ENCODE measurements around the gene TSSK2.
"Not testable (repeated sequence)": the region's sequence is repeated elsewhere in the genome, so short reads cannot be mapped to it uniquely, and the experiment has no call there.

Gene TSSK2

DNA sequence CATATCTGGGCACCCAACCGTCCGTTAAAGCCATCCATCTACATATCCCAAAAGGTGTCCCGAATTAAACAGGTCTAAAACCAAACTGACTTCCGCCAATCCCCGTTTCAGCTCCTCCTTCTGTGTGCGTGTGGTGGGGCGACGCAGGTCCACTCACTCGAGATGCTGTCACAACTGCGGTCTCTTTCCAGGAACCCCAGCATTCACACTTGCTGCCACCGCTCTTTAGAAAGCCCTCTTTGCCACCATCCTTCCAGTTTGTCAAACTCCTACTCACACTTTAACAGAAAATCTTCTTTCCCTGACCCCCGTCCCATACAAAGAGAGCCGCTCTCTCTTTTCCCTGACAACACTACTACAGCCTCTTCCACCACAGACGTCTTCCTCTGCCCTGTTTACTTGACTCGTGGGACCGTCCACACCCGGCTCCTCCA, 12.9 kb downstream of the TSSK2 start:
- peak; percentile 49 for DNase-seq (ENCODE audit: low spot score)

- DNase-seq (ENCODE audit: low spot score) = no peak
Observed at GRCh38 chr22:19146215-19146968, 15.3 kb downstream of the TSSK2 start.

DNA sequence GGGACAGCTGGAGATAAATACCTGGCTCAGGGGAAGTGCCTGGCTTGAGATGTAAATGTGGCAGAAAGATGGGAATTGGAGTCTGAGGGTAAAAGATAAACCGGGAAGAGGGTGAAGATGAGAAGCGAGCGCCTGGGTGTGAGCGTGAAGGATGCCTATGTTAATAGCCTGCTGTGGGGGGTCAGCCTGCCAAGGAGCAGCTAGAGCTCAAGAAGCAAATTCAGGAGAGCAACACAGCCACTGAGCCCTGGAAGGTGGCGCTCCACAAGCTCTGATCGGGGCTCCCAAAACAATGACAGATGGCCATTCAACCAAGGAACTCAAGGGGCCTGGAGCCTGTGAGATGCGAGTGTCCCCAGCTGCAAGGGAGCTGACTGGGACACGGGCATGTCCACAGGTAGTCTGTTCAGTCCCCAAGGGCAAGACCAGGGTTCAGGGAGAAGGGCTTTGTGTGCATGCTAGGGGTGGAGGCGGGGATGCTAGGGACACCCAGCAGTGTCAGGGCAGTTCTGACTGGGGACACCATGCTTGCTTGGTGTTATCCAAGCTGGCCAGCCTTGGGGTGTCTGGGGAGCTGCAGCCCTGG, 16.2 kb downstream of the TSSK2 start:
- DNase-seq (ENCODE audit: low spot score) = no peak

- no peak for DNase-seq (ENCODE audit: low spot score)
Observed at GRCh38 chr22:19148417-19149046, 17.4 kb downstream of the TSSK2 start.

- no peak for DNase-seq (ENCODE audit: low spot score)
Observed at GRCh38 chr22:19149047-19149883, 18.2 kb downstream of the TSSK2 start.

DNA sequence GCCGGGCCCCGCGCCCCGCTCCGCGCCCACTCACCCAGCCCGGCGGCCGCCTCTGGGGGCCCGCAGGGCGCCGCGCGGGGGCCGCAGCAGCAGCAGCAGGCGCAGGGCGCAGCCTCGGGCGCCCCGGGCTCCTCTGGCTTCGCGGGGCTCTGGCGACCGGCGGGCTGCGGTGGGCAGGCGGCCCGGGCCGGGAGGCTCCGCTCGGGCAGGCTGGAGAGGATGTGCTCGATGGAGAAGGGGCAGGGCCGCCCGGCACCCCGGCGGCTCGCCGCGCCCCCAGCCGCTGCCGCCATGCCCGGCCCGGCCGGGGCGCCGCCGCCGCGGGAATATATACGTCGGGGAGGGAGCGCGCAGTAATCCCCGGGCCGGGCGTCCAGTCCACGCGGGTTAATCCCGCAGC, 18.9 kb downstream of the TSSK2 start, which contains the start of gene GSC2:
Gene GSC2 (minus strand): TSS at position 302 of the 400 bp plus-strand sequence. CDS start 9 bp downstream, at position 293.
- no peak for DNase-seq (ENCODE audit: low spot score)

DNA sequence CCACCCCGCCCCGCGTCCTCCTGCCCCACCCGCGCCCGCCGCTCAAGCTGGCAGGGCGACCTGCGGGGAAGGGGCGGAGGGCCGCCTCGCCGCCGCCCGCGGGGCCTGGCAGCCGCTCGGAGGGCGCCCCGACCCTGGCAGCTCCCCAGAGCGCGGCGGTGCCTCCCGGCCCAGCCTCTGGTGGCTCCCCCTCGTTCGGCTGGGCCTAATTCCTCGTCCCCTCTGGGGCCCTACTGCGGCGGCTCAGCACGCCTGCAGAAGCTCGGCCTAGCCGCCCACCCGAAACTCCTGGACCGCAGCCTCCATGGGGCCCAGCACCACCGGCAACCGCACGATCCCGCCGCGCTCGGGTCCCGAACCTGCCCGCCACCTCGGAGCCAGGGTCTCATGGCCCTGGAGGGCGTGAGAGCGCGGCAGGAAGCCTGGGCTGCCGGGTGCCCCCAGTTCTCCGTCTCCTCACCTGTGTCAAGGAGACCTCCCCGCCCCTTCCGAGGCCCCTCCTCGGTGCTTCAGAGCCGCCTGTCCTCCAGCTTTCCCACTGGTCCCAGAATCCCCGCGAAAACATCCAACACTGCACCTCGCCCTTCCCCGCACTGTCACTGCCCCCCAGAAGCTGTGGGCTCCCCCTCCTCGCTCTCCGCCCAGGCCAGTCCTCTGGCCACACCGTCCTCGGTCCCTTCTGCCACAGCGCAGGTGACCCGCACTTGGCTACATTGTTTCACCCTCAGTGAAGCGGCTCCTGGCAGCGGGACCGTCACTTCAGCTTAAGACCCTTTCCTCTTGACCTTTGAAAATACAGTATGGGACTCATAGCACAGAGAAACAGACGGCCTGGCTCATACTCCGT, 19.6 kb downstream of the TSSK2 start:
- DNase-seq (ENCODE audit: low spot score) = no peak

DNA sequence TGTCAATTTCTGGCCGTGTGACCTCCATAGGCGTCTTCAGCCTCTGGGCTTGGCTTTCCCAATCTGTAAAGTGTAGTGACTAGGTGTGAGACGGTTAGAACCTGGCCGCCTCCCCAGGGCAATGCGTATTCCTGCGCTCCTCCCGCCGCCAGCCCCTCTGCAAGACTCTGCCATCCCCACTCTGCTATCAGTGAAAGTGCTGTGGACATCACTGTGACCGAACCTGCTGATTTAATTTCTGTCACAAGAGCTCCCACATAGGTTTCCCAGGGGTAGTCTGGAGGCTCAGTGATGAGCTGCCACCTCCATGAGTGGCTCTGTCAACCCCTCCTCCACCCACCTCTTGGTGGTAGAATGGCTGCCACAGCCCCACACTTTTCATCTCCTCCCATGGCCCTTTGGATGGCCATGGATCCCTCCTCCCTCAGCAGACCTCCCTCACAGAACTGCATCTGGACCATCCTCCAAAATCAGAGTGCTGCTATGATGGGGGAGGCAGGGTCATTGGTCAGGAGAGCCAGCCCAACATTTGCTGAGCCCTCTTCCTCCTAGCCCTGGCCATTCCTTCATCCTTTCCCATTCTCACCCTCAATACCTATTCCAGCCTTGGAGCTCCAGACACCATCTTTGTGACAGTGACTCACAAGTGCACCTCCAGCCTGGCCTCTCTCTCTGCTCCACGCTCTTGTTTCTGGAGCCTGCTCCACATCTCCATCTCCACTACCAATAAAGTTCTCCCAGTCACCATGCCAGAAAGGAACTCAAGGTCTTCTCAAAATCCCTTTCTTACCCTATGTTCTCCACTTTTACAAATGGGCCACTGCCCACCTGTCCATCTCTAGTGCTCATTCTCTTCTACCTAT, 20.5 kb downstream of the TSSK2 start:
- no peak for DNase-seq (ENCODE audit: low spot score)

GRCh38 chr22:19152942-19153883, 22.1 kb downstream of the TSSK2 start:
- DNase-seq (ENCODE audit: low spot score) = no peak

DNA sequence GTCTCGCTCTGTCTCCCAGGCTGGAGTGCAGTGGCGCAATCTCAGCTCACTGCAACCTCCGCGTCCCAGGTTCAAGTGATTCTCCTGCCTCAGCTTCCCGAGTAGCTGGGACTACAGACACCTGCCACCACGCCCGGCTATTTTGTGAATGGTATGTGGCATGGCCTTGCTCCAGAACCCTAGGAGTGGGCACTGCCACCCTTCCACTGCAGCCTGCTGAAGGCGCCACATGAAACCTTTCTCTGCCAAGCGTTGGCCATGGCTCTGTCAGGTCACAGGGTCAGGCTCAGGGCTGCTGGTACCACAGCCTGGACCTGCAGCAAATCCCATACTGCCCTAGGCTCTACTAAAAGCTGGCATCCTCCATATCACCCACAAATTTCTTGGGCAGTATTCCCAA, 25.0 kb downstream of the TSSK2 start:
- DNase-seq (ENCODE audit: low spot score) = not testable (repeated sequence)

- not testable (repeated sequence) for DNase-seq (ENCODE audit: low spot score)
Observed at GRCh38 chr22:19158649-19159048, 27.5 kb downstream of the TSSK2 start.

DNA sequence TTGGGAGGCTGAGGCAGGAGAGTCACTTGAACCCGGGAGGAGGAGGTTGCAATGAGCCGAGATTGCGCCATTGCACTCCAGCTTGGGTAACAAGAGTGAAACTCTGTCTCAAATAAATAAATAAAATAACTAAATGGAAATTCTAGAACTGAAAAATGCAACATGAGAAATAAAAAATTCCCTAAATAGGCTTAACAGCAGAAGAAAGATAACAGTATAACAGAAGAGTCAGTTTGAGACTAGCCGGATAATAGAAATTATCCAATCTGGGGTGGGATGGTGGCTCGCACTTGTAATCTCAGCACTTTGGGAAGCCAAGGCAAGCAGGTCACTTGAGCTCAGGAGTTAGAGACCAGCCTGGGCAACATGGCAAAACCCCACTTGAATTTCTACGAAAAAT, 33.3 kb downstream of the TSSK2 start:
- no peak for DNase-seq (ENCODE audit: low spot score)

- DNase-seq (ENCODE audit: low spot score) = no peak
Observed at GRCh38 chr22:19166421-19166820, 35.3 kb downstream of the TSSK2 start.

DNA sequence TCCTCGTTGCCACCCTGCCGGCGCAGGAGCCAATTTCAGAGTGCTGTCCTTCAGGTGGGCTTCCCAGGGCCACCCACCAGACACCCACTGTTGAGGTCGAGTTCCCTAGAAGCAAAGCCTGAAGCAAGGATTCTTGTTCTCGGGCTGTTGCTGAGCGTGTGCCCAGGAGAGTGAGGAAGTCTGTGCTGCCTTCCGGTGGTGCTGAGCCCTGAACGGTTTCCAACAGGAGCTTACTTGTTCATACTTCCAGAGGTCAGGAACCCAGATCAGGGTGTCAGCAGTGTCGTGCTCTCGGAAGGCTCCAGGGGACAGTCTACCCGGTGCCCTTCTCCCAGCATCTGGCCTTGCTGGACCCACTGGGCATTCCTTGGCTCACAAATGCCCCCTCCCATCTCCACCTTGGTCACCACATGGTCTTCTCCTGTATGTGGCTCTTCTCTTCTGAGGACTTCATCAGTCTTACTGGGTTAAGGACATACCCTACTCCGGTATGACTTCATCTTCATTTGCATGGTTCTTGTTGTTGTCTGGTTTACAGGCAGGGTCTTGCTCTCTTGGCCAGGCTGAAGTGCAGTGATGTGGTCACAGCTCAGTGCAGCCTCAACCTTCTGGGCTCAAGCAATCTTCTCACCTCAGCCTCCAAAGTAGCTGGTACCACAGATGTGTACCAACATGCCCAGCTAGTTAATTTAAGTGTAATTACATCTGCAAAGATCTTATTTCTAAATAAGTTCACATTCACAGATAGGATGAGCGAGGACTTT, 36.2 kb downstream of the TSSK2 start:
- DNase-seq (ENCODE audit: low spot score) = no peak

GRCh38 chr22:19168088-19168890, 37.2 kb downstream of the TSSK2 start:
- no peak for DNase-seq (ENCODE audit: low spot score)

DNA sequence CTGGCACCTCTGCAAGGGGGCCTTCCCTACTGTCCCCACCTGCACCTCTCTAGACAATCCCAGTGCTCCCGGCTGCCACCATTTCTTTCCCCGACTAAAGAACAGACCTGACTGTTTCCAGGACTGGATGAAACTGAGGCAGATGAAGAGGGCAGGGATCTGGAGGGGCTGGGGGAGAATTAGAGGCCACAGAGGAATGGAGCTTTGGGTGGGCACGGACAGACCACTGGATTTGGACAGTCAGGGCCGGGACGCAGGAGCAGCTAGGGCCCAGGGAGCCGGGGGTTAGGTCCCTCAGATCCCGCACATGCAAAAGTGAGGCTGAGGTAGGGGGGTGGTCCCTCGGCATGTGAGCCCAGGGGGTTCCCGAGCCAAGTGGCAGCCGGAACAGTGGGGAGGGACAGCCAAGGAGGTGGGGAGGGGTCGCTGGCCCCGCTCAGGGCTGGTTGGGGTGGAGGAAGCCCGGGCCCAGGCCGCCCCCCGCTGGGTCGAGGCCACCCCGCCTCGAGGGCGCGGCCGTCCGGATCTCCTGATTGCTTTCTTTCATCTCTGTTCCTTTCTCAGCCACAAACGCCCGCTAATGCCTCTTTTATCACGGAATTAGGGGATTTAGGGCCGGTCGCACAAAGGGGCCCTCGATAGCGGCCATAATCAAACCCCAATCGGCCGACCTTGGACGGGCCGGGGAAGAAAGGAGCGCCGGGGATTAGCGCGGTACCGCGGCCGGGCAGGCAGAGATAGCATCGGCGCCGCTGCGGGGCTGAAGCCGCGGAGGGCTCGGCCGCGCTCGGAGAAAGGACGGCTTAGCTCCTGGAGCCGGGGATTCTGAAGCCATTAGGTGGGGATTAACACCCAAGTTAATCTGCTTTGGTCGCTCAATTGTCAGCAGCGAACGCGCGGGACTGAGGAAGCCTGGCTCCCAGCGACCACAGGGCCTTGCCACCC, 38.2 kb downstream of the TSSK2 start:
- peak; percentile 35 for DNase-seq (ENCODE audit: low spot score)

- DNase-seq (ENCODE audit: low spot score) = no peak
Observed at GRCh38 chr22:19169947-19170318, 38.8 kb downstream of the TSSK2 start.
